ENCODE measurements around the gene SMIM35. TPM values are rescaled to one million over a fixed set of nuclear protein-coding genes. Genes with fewer than 3 reads are reported as not detected.

Gene SMIM35
- total and polyA plus RNA-seq, 2 of the 4 experiments (the other 2 are of a cell fraction), result not detected

- ChIA-PET CTCF (no interaction called here), POLR2A (ENCODE audit: unreplicated experiment) (no interaction called here)
- no peaks in the 10 kb centered on the region for H3K27me3 ChIP-seq (ENCODE audit: control insufficient read depth, insufficient read depth, low read length)
- H3K9me1 ChIP-seq (ENCODE audit: insufficient read depth, low read length), result no peaks in the 10 kb centered on the region
- no peak overlapping the region for H3K14ac ChIP-seq (replicated peaks; ENCODE audit: low read depth, low read length)
- in situ Hi-C loops (cut with MboI; ENCODE audit: low sequenced_read_pairs), result no loop called here
- BruUV-seq (replicated peaks), result no TSS peak
- H3K4ac ChIP-seq (ENCODE audit: low read depth, low read length), result no peak overlapping the region
- no peak overlapping the region for H2AFZ ChIP-seq (replicated peaks; ENCODE audit: low read length, poor library complexity)
- H3K4me1 ChIP-seq (ENCODE audit: control insufficient read depth, insufficient read depth, low read length), result no peaks in the 10 kb centered on the region
- ATAC-seq (ENCODE audit: low read depth) (no peak), DNase-seq (no peak)
- no peak overlapping the region for H3K4me3 ChIP-seq (ENCODE audit: insufficient read depth, low read depth, low read length)
- no peak overlapping the region for H3K4me2 ChIP-seq (ENCODE audit: low read depth, low read length)
- no peaks in the 10 kb centered on the region for H3K79me1 ChIP-seq (ENCODE audit: low read depth in 1 of 2, low read length in 2 of 2)
- no peak overlapping the region for H2AK5ac ChIP-seq (ENCODE audit: low read depth, low read length)
- no peak overlapping the region for H2BK20ac ChIP-seq (ENCODE audit: low read depth, low read length)
- no peak overlapping the region for H4K8ac ChIP-seq (ENCODE audit: low read depth in 2 of 2, low read length in 2 of 2)
- no peaks in the 10 kb centered on the region for H3K36me3 ChIP-seq (ENCODE audit: control insufficient read depth, insufficient read depth, low read length)
- TF ChIP-seq RFX5 (IDR thresholded peaks at IDR 0.05; ENCODE audit: low read depth, low read length) (no peak), CHD1 (IDR thresholded peaks at IDR 0.05; ENCODE audit: low read depth, low read length) (no peak), USF2 (IDR thresholded peaks at IDR 0.05; ENCODE audit: low read depth, low read length) (no peak), POLR2A (IDR thresholded peaks at IDR 0.05; ENCODE audit: low read depth, low read length) (no peak), RAD21 (IDR thresholded peaks at IDR 0.05; ENCODE audit: low read length) (no peak), MAZ (IDR thresholded peaks at IDR 0.05; ENCODE audit: borderline replicate concordance, low read depth, low read length) (no peak), MXI1 (IDR thresholded peaks at IDR 0.05; ENCODE audit: borderline replicate concordance, low read depth, low read length) (no peak), MAFK (IDR thresholded peaks at IDR 0.05; ENCODE audit: low read depth, low read length) (no peak), CEBPB (IDR thresholded peaks at IDR 0.05; ENCODE audit: low read depth, low read length) (no peak), RCOR1 (IDR thresholded peaks at IDR 0.05; ENCODE audit: insufficient replicate concordance, low read length) (no peak), BHLHE40 (IDR thresholded peaks at IDR 0.05; ENCODE audit: low read depth, low read length) (no peak), SMC3 (IDR thresholded peaks at IDR 0.05; ENCODE audit: low read depth, low read length) (no peak), NFE2L2 (IDR thresholded peaks at IDR 0.05; ENCODE audit: low read depth, low read length) (no peak)
- TF ChIP-seq, protein P1, sequence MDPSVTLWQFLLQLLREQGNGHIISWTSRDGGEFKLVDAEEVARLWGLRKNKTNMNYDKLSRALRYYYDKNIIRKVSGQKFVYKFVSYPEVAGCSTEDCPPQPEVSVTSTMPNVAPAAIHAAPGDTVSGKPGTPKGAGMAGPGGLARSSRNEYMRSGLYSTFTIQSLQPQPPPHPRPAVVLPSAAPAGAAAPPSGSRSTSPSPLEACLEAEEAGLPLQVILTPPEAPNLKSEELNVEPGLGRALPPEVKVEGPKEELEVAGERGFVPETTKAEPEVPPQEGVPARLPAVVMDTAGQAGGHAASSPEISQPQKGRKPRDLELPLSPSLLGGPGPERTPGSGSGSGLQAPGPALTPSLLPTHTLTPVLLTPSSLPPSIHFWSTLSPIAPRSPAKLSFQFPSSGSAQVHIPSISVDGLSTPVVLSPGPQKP (IDR thresholded peaks at IDR 0.05; ENCODE audit: borderline replicate concordance, low read depth, low read length), result no peak
- 60% methylated on average over 1 of the region's 9 CpGs; no CpG with 5 or more reads in 1 of the 2 experiments for WGBS, 2 experiments (ENCODE audit: extremely low coverage in 2 of 2, insufficient read length in 1 of 2)
- H2BK15ac ChIP-seq (ENCODE audit: low read depth, low read length), result no peak overlapping the region
- H3K23ac ChIP-seq (ENCODE audit: low read depth, low read length), result no peak overlapping the region
- H3K56ac ChIP-seq (ENCODE audit: extremely low read depth, insufficient read depth, low read length), result no peak overlapping the region
- no peak overlapping the region for H2BK5ac ChIP-seq (ENCODE audit: low read depth, low read length, poor library complexity, severe bottlenecking)
- intact Hi-C loops (cut with micrococcal nuclease), result no loop called here
- H3K18ac ChIP-seq (ENCODE audit: low read depth, low read length), result no peak overlapping the region
- no peak overlapping the region for H4K5ac ChIP-seq (ENCODE audit: low read depth, low read length)
- no peak overlapping the region for H2BK120ac ChIP-seq (ENCODE audit: low read depth, low read length)
- dilution Hi-C loops (cut with HindIII; ENCODE audit: low sequenced_read_pairs, unreplicated experiment), result no loop called here
- H3K9me3 ChIP-seq (ENCODE audit: control insufficient read depth, insufficient read depth, low read length), result no peaks in the 10 kb centered on the region
- no peak overlapping the region for H2AK9ac ChIP-seq (replicated peaks; ENCODE audit: low read depth, low read length, poor library complexity)
- H4K20me1 ChIP-seq (ENCODE audit: insufficient read depth, low read length), result no peaks in the 10 kb centered on the region
- H3K9ac ChIP-seq (ENCODE audit: low read depth, low read length), result no peak overlapping the region
- no peak overlapping the region for H3K27ac ChIP-seq (ENCODE audit: insufficient read depth, low read length)
- no peak overlapping the region for H4K91ac ChIP-seq (ENCODE audit: insufficient read depth, low read depth, low read length)
Observed at GRCh38 chr11:118064956-118065355, 21.8 kb downstream of the SMIM35 start.
